ENCODE data around the gene RHBDL2.

DNA sequence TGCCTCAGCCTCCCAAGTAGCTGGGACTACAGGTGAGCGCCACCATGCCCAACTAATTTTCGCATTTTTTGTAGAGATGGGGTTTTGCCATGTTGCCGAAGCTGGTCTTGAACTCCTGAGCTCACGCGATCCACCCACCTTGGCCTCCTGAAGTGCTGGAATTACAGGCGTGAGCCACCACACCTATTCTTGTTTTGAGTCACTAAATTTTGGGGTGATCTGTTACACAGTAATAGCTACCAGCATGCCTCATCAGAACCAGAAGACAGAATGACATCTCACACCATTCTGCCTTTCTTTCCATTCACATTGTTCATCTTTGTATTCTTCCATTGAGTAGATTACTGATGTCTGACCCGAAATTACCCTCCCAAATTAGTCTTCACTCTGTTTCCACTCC, 9.1 kb downstream of the RHBDL2 start:
- TF ChIP-seq, protein P1, sequence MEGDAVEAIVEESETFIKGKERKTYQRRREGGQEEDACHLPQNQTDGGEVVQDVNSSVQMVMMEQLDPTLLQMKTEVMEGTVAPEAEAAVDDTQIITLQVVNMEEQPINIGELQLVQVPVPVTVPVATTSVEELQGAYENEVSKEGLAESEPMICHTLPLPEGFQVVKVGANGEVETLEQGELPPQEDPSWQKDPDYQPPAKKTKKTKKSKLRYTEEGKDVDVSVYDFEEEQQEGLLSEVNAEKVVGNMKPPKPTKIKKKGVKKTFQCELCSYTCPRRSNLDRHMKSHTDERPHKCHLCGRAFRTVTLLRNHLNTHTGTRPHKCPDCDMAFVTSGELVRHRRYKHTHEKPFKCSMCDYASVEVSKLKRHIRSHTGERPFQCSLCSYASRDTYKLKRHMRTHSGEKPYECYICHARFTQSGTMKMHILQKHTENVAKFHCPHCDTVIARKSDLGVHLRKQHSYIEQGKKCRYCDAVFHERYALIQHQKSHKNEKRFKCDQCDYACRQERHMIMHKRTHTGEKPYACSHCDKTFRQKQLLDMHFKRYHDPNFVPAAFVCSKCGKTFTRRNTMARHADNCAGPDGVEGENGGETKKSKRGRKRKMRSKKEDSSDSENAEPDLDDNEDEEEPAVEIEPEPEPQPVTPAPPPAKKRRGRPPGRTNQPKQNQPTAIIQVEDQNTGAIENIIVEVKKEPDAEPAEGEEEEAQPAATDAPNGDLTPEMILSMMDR (conservative IDR thresholded peaks at IDR 0.05) = no peak
- TF ChIP-seq EZH2 (IDR thresholded peaks at IDR 0.05; ENCODE audit: low read depth) = no peak
